GM12878 (cell line): ENCODE measurements around the gene PGAP6. TPM values are rescaled to one million over a fixed set of nuclear protein-coding genes. Genes with fewer than 3 reads are reported as not detected.
A peak's percentile ranks its signal among the peaks of the same experiment; 100 is the strongest.

Source experiments
- ATAC-seq: fragments of 200-7000 bp; cut with Tn5 transposase; 3 replicates; pipeline ENCODE4 v1.9.1; 2020; ENCODE audit warnings: mild to moderate bottlenecking, moderate library complexity
- BruUV-seq: library from RNA; stranded (reverse); fragments of 400-500 nt; replicated peaks from 2 replicates; lab custom pipeline; 2021; lab: Mats Ljungman, UMichigan
- CTCF ChIA-PET: fragments of 300-600 bp; sonication (Branson Sonifier 250); formaldehyde crosslinking; extraction: SDS; loops from one replicate; lab custom pipeline; 2021; ENCODE audit warnings: inconsistent platforms; lab: Yijun Ruan, JAX
- POLR2A ChIA-PET: fragments of 350-600 bp; formaldehyde crosslinking; extraction: SDS; loops from one replicate; lab custom pipeline; 2021; ENCODE audit warnings: inconsistent platforms; lab: Charles Lee
- RAD21 ChIA-PET: fragments of 300-600 bp; sonication (Branson Sonifier 250); formaldehyde crosslinking; loops from one replicate; lab custom pipeline; 2023; ENCODE audit warnings: antibody characterized with exemption; ENCODE audit not compliant: unreplicated experiment; lab: Charles Lee
- SMC1A ChIA-PET: fragments of 300-600 bp; sonication (Branson Sonifier 250); formaldehyde crosslinking; loops from one replicate; lab custom pipeline; 2023; ENCODE audit not compliant: unreplicated experiment, uncharacterized antibody; lab: Charles Lee
- DNase-seq: peaks from one replicate; pipeline ENCODE4 v3.0.0-alpha.2; 2011; ENCODE audit warnings: low read depth, low spot score
- FAIRE-seq: peaks from 3 replicates; lab custom pipeline; 2011; peaks lifted over from hg19 to GRCh38; lab: Jason Lieb, UNC
- H2AFZ ChIP-seq: 2 replicates; pipeline ENCODE4 v1.6.0; 2011; ENCODE audit warnings: low read depth, low read length, control low read depth; ENCODE audit not compliant: control insufficient read depth
- H3K27ac ChIP-seq: 2 replicates; pipeline ENCODE4 v1.5.1; 2011; ENCODE audit warnings: control low read depth; ENCODE audit not compliant: control insufficient read depth, insufficient read depth
- H3K27me3 ChIP-seq, 2 experiments: replicated peaks in 1 of 2; 2 replicates each; pipeline versions ENCODE4 v1.6.0 to v1.6.1; 2011; ENCODE audit warnings: low read length in 1 of 2; ENCODE audit not compliant: control insufficient read depth in 2 of 2, insufficient read depth in 2 of 2
- H3K36me3 ChIP-seq, 2 experiments: 2 replicates each; pipeline ENCODE4 v1.5.1; 2011; ENCODE audit warnings: low read length in 1 of 2; ENCODE audit not compliant: control insufficient read depth in 2 of 2, insufficient read depth in 2 of 2
- H3K4me1 ChIP-seq: 2 replicates; pipeline ENCODE4 v1.6.1; 2011; ENCODE audit warnings: mild to moderate bottlenecking, low read length, moderate library complexity, mixed read lengths; ENCODE audit not compliant: control insufficient read depth, insufficient read depth
- H3K4me2 ChIP-seq: 2 replicates; pipeline ENCODE4 v1.6.0; 2011; ENCODE audit warnings: control low read depth; ENCODE audit not compliant: control insufficient read depth, insufficient read depth
- H3K4me3 ChIP-seq: fragments of 200-600 bp; sonication (generic); 2 replicates; pipeline ENCODE4 v1.5.1; 2016
- H3K79me2 ChIP-seq: 2 replicates; pipeline ENCODE4 v1.6.0; 2011; ENCODE audit warnings: low read length; ENCODE audit not compliant: control insufficient read depth, insufficient read depth
- H3K9ac ChIP-seq: 2 replicates; pipeline ENCODE4 v1.8.0; 2011; ENCODE audit warnings: low read length, control low read depth, mixed read lengths; ENCODE audit not compliant: control insufficient read depth, insufficient read depth
- H3K9me3 ChIP-seq: replicated peaks from 3 replicates; pipeline ENCODE4 v1.5.1; 2011; ENCODE audit warnings: mild to moderate bottlenecking, low read length; ENCODE audit not compliant: control insufficient read depth, insufficient read depth
- H4K20me1 ChIP-seq: 2 replicates; pipeline ENCODE4 v1.6.0; 2011; ENCODE audit not compliant: control insufficient read depth, insufficient read depth
- E2F4 ChIP-seq: IDR thresholded peaks from 2 replicates; pipeline ENCODE4 v1.6.1; 2012; ENCODE audit warnings: low read depth, low read length, improper control_type of control experiment
- NFYA ChIP-seq: IDR thresholded peaks from 2 replicates; pipeline ENCODE4 v1.6.1; 2011; ENCODE audit warnings: low read depth, mild to moderate bottlenecking, low read length, improper control_type of control experiment, borderline replicate concordance
- NKRF ChIP-seq: fragments of 450-650 bp; conservative IDR thresholded peaks from 2 replicates; pipeline ENCODE4 v1.6.1; 2017; ENCODE audit warnings: mild to moderate bottlenecking, moderate library complexity
- NR2C2 ChIP-seq: IDR thresholded peaks from 2 replicates; pipeline ENCODE4 v1.6.1; 2011; ENCODE audit warnings: borderline replicate concordance, low read depth; ENCODE audit not compliant: control insufficient read depth, insufficient read length
- POLR2AphosphoS5 ChIP-seq: IDR thresholded peaks from 2 replicates; pipeline ENCODE4 v1.6.1; 2011; ENCODE audit warnings: mild to moderate bottlenecking, low read length, inconsistent platforms
- RCOR1 ChIP-seq: conservative IDR thresholded peaks from 2 replicates; pipeline ENCODE4 v1.6.1; 2012; ENCODE audit warnings: low read depth, low read length, improper control_type of control experiment
- RFX5 ChIP-seq: IDR thresholded peaks from 2 replicates; pipeline ENCODE4 v1.6.1; 2011; ENCODE audit warnings: low read depth, low read length, improper control_type of control experiment
- WGBS: methylation state at CpG from one replicate; pipeline ENCODE4 v1.1.6; 2016; ENCODE audit warnings: low lambda C conversion rate; ENCODE audit not compliant: insufficient replicate concordance, insufficient coverage; ENCODE audit errors: missing lambda C conversion rate; 5-methylcytosine and 5-hydroxymethylcytosine counted together
- in situ Hi-C: fragments of 300-500 bp; cut with MboI; formaldehyde crosslinking; loops from 9 replicates; pipeline ENCODE4 v1.14.3; 2018; ENCODE audit warnings: mixed read lengths
- intact Hi-C: fragments of 100-400 bp; cut with micrococcal nuclease; formaldehyde crosslinking; loops from one replicate; pipeline ENCODE4 v1.14.2; 2022; ENCODE audit not compliant: unreplicated experiment
- polyA plus RNA-seq, 11 experiments: library from polyadenylated mRNA; depleted of rRNA in 4 of 11; unstranded in 6 of 11; stranded (reverse) in 5 of 11; fragments of >200 nt; fragmentation: Nextera tagmentation in 4 of 11; fragmentation: Illumina TruSeq in 1 of 11; extraction: Ambion mirVana in 4 of 11; extraction: Trizol in 1 of 11; gene quantifications; 1 replicate in 1 of 11; 2 replicates in 10 of 11; pipeline versions ENCODE4 v1.2.1 to v1.2.3, GENCODE V29; 2011 to 2016; ENCODE audit warnings: inconsistent platforms in 2 of 11, missing spikeins in 2 of 11, low read depth in 1 of 11
- total RNA-seq, 4 experiments: library from RNA; depleted of rRNA in 3 of 4; stranded (reverse); fragments of >200 nt in 3 of 4; fragmentation: Illumina TruSeq in 1 of 4; extraction: Trizol in 1 of 4; gene quantifications; 2 replicates each; pipeline versions ENCODE4 v1.2.1 to v1.2.3, GENCODE V29; 2013 to 2021
- TF ChIP-seq, protein P1 (sequence below): fragments of 450-650 bp; IDR thresholded peaks from 2 replicates; pipeline ENCODE4 v1.6.1; 2017; ENCODE audit warnings: mild to moderate bottlenecking
- TF ChIP-seq, protein P2 (sequence below): fragments of 450-650 bp; IDR thresholded peaks from 2 replicates; pipeline ENCODE4 v1.6.1; 2018; ENCODE audit warnings: borderline replicate concordance, mild to moderate bottlenecking; ENCODE audit not compliant: partially characterized antibody

The PGAP6 gene
- total and polyA plus RNA-seq, 10 of the 15 experiments (the other 5 are each of a cell fraction or from before 2014, with no cell fraction given) = 0.76 to 48.8 (median 18.4) TPM

DNA sequence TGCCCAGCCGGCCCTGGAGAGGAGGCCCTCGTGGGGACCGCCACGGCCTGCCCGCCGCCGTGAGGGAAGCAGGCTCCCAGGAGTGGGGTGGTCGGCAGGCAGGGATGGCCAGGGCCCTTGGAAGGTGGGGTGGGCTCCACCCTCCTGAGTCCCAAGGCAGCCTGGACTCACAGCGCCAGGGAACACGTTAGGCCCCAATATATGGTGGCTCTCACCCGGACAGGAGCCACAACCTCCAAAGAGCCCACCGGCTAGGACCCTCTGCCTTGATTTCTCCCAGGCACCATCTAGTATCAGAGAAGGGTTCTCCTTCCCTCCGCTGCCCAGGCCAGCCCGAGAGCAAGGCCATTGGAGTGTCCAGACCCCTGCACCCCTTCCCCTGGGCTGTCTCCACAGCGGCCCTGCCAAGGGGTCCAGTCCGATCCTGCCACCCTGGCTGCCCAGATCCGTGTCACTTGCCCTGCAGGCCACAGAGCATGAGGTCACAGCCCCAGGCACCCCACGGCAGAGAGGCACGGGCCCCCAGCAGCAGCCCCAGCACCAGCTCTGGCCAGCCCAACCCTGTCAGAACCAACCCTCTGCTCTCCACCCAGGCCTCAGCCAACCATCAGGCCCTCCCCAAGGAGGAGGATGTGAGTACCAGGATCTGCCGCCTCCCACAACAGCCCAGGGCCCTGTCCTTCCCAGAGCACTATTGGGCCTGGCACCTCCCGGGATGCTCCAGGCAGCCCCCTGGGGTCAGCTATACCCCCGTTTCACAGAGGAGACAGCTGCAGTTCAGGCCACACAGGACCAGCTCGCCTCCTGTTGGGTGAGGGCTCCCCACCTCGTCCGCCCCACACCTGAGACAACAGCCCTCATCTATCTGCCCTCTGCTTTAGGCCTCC, 28.1 kb downstream of the PGAP6 start:
- Histone ChIP-seq H3K36me3 (no peaks in the 10 kb centered on the region), H3K4me3 (no peak overlapping the region), H3K9ac (no peak overlapping the region), H3K27me3 (no peaks in the 10 kb centered on the region), H3K4me1 (peaks cover 11% of the 10 kb centered on the region), H3K27ac (no peak overlapping the region), H3K79me2 (peaks cover 21% of the 10 kb centered on the region), H2AFZ (peak overlapping the region; percentile 75), H3K4me2 (peak overlapping the region; percentile 79), H4K20me1 (no peaks in the 10 kb centered on the region), H3K9me3 (no peaks in the 10 kb centered on the region)
- FAIRE-seq (no peak), DNase-seq (no peak), ATAC-seq (no peak)
- ChIA-PET RAD21 (interaction anchor here (0.6 to 1.0 kb wide), 8 partner anchors 9 to 247 kb away, joined by 3 to 13 read pairs (median 4); no protein-coding TSS in a partner anchor), SMC1A (interaction anchor here (1.8 kb wide), 1 partner anchor 119 kb away, joined by 5 read pairs; the partner anchor contains the start of gene FAM234A), CTCF (interaction anchor here (1.0 kb wide), 1 partner anchor 247 kb away, joined by 3 read pairs; no protein-coding TSS in a partner anchor), POLR2A (interaction anchor here (0.5 to 1.4 kb wide), 5 partner anchors 17 to 300 kb away, joined by 3 to 10 read pairs (median 4); partner anchors contain the start of genes MRPL28, PGAP6, POLR3K and SNRNP25)
- in situ Hi-C loops = no loop called here
- no TSS peak for BruUV-seq
- intact Hi-C loops = no loop called here
- whole genome bisulfite sequencing = 51% methylated on average over 24 of the region's 25 CpGs
- TF ChIP-seq, protein P1, sequence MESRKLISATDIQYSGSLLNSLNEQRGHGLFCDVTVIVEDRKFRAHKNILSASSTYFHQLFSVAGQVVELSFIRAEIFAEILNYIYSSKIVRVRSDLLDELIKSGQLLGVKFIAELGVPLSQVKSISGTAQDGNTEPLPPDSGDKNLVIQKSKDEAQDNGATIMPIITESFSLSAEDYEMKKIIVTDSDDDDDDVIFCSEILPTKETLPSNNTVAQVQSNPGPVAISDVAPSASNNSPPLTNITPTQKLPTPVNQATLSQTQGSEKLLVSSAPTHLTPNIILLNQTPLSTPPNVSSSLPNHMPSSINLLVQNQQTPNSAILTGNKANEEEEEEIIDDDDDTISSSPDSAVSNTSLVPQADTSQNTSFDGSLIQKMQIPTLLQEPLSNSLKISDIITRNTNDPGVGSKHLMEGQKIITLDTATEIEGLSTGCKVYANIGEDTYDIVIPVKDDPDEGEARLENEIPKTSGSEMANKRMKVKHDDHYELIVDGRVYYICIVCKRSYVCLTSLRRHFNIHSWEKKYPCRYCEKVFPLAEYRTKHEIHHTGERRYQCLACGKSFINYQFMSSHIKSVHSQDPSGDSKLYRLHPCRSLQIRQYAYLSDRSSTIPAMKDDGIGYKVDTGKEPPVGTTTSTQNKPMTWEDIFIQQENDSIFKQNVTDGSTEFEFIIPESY = no peak
- no peak for TF ChIP-seq NFYA
- no peak for TF ChIP-seq NKRF
- TF ChIP-seq RFX5 = no peak
- TF ChIP-seq, protein P2, sequence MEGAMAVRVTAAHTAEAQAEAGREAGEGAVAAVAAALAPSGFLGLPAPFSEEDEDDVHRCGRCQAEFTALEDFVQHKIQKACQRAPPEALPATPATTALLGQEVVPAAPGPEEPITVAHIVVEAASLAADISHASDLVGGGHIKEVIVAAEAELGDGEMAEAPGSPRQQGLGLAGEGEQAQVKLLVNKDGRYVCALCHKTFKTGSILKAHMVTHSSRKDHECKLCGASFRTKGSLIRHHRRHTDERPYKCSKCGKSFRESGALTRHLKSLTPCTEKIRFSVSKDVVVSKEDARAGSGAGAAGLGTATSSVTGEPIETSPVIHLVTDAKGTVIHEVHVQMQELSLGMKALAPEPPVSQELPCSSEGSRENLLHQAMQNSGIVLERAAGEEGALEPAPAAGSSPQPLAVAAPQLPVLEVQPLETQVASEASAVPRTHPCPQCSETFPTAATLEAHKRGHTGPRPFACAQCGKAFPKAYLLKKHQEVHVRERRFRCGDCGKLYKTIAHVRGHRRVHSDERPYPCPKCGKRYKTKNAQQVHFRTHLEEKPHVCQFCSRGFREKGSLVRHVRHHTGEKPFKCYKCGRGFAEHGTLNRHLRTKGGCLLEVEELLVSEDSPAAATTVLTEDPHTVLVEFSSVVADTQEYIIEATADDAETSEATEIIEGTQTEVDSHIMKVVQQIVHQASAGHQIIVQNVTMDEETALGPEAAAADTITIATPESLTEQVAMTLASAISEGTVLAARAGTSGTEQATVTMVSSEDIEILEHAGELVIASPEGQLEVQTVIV = no peak
- TF ChIP-seq NR2C2 = no peak
- TF ChIP-seq POLR2AphosphoS5 = no peak
- TF ChIP-seq E2F4 = no peak
- TF ChIP-seq RCOR1 = no peak
